ENCODE data around the gene CLPSL1.

DNA sequence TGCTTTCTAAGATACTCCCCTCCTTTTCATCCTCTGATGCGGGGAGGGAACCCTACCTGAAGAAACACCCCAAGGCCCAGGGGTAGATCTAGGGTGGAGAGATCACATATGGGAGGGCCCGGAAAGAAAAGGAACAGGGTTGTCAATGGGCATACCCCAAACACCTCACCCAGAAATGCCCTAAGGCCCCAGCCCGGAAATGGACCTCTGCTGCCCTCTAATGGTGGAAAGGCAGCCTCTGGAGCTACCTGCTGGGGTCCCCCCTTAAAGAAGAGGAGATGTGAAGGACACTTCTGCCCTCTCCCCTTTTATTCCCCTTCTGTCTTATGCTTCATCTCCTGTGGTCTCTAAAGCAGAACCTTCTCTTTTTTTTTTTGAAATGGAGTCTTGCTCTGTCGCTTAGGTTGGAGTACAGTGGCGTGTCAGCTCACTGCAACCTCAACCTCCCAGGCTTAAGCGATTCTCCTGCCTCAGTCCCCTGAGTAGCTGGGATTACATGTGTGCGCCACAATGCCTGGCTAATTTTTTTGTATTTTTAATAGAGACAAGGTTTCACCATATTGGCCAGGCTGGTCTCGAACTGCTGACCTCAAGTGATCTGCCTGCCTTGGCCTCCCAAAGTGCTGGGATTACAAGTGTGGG is 44.4 kb upstream of the CLPSL1 start:
- TF ChIP-seq, protein P1, sequence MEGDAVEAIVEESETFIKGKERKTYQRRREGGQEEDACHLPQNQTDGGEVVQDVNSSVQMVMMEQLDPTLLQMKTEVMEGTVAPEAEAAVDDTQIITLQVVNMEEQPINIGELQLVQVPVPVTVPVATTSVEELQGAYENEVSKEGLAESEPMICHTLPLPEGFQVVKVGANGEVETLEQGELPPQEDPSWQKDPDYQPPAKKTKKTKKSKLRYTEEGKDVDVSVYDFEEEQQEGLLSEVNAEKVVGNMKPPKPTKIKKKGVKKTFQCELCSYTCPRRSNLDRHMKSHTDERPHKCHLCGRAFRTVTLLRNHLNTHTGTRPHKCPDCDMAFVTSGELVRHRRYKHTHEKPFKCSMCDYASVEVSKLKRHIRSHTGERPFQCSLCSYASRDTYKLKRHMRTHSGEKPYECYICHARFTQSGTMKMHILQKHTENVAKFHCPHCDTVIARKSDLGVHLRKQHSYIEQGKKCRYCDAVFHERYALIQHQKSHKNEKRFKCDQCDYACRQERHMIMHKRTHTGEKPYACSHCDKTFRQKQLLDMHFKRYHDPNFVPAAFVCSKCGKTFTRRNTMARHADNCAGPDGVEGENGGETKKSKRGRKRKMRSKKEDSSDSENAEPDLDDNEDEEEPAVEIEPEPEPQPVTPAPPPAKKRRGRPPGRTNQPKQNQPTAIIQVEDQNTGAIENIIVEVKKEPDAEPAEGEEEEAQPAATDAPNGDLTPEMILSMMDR (IDR thresholded peaks at IDR 0.05; ENCODE audit: extremely low read depth in 1 of 2, insufficient read depth in 1 of 2, low read depth in 1 of 2, low read length in 2 of 2): peak; percentile 81 to 91
- TF ChIP-seq EZH2 (IDR thresholded peaks at IDR 0.05; ENCODE audit: borderline replicate concordance, low read depth, low read length, severe bottlenecking): no peak
- no peak for TF ChIP-seq JUN (IDR thresholded peaks at IDR 0.05; ENCODE audit: borderline replicate concordance, insufficient read depth, insufficient read length, low read depth)
- TF ChIP-seq POLR2AphosphoS5 (IDR thresholded peaks at IDR 0.05; ENCODE audit: insufficient read depth, low read depth, low read length): no peak
- TF ChIP-seq FOS (IDR thresholded peaks at IDR 0.05; ENCODE audit: borderline replicate concordance, insufficient read depth, low read length): no peak
- no peak for TF ChIP-seq POLR2A (IDR thresholded peaks at IDR 0.05; ENCODE audit: low read depth, low read length)
